ENCODE measurements around the gene HSBP1.
A peak's percentile ranks its signal among the peaks of the same experiment; 100 is the strongest.

HSBP1 gene

DNA sequence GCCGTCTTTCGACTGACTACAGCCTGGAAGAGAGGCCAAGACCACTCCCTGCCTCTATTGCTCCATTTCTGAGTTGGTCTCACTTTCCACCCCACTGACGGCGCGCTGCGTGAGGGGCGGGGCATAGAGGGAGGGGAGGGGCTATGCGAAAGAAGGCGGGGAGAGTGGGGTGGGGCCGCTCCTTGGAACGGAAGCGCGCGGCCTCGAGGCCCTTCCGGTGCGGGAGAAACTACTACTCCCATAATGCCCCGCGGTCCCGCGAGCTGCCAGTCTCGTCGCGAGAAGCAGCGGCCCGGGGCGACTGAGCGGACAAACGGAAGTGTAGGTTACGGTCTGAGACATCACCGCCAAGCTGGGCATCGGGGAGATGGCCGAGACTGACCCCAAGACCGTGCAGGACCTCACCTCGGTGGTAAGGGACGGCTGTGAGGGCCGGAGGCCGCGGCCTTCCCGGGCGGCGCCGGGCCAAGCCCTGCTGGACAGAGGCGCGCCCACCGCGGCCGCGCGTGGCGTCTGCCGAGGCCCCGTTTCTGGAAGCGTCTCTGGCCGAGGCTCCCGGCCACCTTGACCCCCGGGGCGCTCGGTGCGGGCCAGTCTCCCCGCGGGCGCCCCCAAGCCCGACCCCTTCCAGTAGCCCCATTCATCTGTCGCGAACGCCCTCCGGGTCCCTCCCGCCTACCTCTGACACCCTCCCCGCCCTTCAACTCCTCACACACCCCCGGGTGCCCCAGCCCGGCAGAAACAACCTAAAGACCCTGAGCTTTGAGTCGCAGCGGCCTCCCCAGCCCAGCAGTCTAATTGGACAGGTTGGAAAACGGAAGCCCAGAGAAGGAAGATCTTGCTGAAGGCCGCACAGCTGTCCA is at the start of gene HSBP1:
Gene HSBP1 (plus strand): TSS at position 269 of the 863 bp plus-strand sequence. CDS start 99 bp downstream, at position 368.
- peak; percentile 85 to 89 for DNase-seq (ENCODE audit: low read depth in 2 of 2)

DNA sequence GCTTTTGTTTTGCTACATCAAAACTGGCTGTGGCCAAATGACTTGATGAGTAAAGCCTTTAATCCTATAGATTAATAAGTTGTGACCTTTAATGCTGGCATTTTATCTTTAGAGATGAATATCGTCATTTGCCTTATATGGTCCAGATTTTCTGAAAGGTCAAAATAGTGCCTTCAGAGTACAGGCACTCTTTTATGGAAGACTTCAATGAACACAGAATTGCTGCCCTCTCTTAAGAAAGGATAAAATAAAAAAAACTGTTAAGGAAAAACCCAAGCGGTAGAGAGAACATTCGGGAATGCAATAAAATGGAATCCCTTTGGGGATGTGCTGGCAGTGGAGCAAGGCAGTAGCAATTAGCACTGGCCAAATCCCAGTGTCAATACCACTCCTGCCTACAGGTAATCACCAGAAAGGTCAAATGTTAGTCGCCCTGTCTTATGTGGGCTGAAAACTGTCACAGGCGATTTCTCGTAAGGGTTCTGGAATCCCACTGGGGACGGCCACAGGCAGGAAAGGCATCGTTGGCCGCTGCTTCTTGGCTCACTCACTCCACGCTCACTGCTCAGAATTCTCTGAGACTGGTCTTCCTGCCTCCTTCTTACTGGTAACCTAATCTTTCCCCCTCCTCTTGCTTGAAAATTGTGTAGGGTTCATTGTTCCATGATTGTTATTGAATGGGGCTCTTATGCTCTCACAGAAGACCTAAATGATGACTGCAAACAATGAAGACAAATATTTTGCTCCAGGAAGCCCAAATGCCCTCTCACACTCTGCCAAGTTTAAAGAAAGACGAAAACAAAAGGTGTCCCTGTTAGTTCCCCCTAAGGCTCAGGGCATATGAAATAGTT is 45.4 kb upstream of the HSBP1 start:
- no peak for DNase-seq (ENCODE audit: low read depth in 2 of 2)

DNA sequence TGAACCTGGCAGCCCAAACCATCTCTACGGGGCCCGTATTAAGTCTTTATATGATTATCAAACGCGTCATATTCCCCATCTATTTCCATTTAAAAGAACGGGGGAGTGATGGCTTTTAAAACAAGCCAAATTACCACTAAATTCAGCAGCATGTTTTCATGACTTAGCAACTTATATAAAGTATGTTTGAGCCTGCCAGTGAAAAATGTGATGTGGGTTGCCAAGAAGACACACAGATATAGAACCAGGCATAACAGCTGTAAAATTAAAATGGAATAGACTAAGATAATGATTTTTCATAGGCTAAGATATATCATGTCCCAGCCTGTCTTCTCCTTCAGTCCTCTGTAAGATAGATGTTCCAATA is 44.8 kb upstream of the HSBP1 start:
- no peak for DNase-seq (ENCODE audit: low read depth in 2 of 2)

DNA sequence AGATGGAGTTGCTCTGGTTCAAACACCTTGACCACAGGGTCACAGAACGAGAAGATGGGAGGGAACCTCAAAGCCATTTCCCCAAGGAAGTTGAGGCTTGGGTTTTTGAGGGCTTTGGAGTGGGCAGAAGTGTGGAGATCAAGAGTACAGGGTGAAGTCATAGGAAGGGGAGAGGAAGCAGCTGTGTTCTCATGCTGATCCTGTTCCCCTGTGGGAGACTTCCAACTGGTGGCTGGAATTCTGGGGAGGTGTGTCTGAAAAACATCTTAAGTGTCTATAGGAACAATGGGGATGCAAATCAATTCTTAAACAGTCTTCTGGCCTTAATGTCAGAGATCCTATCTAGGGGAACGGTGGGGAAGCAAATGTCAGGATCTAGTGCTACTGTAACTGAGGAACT is 38.8 kb upstream of the HSBP1 start:
- no peak for DNase-seq (ENCODE audit: low read depth in 2 of 2)

DNA sequence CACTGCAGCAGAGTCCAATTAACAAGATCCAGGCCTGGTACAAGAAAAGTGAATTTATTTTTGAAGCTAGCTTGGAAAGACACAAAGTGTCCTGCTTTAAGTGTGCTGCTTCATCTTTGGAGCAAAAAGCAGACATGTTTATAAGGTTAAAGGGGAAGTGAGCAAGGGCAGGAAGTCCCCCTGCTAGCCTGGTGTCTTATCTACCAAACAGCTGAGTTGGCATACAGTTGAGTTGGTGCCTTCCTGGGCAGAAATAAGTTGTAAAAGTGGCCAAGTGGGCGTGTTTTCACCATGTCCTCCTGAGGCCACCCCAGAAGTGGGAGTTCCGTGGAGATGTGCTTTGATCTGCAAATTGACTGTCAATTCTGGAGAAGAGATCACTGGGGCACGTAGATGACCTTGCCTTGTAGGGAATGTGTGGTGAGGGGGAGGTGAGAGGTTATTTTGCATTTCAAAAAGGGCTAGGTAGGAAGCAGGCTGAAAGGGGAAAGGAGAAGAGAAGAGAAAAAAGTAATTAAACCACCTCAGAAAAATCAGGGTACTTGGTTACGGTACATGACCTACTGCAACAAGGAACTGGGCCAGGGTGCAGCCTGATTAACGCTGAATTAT is 38.3 kb upstream of the HSBP1 start:
- DNase-seq (ENCODE audit: low read depth in 2 of 2), result no peak

DNA sequence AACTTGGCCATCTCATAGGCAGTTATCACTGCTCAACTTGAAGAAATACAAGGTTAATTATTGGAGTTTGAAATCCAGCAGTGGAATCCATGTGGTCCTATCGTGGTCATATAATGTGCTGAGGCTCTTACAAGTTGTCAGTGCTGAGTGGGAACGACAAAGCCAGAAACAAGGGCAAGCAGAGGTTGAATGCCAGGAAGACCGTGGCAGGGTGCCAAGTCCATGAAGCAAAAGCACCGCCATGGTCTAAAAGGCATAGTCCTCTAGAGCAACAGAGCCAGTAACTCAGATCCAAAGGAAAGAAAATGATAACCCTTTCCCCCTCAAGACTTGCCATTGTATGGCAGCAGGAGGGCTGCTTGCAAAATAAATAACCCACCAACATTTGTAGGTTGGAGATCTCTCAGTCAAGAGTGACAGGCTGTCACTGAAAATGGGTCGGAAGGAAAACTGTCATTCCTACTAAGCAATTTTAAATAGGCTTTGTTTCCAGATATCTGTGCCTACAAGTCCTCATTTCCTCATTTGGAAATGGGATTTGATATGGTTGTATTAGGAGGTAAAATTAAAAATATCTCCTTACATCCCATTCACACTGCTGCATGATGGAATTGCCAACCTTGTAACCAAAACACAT is 36.4 kb upstream of the HSBP1 start:
- DNase-seq (ENCODE audit: low read depth in 2 of 2), result no peak

DNA sequence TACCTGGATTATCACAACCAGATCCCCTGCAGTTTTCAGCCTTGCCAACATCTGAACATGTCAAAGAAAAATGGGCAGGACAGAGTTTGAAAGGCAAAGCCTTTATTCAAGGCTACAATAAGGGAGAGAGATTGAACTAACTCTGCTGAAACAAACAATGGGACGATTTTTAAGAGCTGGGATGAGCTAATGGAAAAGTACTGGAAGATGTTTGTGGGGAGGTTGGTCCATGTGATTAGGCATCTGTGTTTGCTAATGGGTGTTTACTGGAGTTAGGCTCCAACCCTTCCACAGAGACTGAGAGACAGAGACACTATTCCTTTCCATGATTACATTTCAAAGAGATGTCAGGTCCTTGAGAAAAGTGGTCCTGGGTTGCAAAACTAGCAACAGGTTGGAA is 35.0 kb upstream of the HSBP1 start:
- DNase-seq (ENCODE audit: low read depth in 2 of 2), result no peak

DNA sequence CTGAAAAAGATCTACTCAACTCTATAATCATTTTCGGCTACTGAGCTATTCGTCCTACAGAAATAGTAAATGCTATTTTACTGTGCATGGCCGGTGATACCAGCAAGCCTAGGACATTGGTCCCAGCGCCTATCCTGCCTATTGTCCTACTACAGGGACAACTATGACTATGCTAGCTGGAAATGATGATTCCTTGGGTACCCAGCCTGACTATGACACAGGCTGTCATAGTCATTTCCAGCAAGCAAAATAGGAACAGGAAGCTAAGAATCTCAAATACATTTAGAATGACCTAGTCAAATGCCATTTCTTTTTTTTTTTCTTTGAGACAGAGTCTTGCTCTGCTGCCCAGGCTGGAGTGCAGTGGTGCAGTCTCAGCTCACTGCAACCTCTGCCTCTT is 33.7 kb upstream of the HSBP1 start:
- no peak for DNase-seq (ENCODE audit: low read depth in 2 of 2)

DNA sequence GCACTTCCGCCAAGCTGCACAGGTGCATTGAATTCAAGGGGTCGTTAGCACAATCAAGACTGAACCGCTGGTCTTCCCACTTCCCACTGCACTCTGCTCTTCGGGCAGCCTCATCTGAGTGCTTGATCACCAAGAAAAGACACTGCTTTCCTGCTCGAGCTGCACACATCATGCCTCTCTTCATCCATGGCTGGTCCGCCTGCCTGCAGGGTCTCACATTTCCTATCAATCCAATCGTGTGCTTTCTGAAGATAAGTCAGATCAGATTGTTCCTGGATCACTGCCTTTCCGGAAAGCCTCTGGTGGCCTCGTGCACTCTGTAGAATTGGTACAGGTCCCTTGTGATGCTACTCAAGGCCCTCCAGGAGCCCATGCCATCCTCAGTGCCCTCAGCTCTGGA is 30.8 kb upstream of the HSBP1 start:
- no peak for DNase-seq (ENCODE audit: low read depth in 2 of 2)

DNA sequence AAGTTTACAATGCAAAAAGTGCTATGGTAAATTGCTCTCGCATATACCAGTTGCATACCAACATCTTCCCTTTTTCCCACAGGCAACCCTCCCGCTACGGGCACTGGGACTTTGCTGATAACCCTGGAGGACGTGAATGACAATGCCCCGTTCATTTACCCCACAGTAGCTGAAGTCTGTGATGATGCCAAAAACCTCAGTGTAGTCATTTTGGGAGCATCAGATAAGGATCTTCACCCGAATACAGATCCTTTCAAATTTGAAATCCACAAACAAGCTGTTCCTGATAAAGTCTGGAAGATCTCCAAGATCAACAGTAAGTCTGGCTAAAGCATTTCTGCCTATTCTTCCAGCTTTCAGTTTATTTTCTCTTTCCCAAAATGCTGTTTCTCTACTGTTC is 27.9 kb upstream of the HSBP1 start:
- no peak for DNase-seq (ENCODE audit: low read depth in 2 of 2)

DNA sequence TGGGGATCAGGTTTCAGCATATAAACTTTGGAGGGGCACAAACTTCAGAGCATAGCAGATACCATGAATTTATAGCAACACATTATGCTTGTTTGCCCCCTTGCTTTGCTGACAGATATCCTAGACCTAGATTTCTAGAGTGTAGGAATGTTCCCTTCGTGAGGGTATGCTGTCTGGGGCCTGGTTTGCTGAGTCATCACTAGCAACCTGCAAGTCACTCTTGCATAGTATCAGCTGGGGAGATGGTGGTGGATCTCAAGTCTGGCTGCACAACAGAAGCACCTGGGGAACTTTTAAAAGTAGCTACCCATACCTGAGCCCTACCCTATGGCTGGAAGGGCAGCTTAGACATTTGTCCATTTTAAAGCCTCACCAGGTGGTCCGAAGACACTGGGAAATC is 22.3 kb upstream of the HSBP1 start:
- no peak for DNase-seq (ENCODE audit: low read depth in 2 of 2)

DNA sequence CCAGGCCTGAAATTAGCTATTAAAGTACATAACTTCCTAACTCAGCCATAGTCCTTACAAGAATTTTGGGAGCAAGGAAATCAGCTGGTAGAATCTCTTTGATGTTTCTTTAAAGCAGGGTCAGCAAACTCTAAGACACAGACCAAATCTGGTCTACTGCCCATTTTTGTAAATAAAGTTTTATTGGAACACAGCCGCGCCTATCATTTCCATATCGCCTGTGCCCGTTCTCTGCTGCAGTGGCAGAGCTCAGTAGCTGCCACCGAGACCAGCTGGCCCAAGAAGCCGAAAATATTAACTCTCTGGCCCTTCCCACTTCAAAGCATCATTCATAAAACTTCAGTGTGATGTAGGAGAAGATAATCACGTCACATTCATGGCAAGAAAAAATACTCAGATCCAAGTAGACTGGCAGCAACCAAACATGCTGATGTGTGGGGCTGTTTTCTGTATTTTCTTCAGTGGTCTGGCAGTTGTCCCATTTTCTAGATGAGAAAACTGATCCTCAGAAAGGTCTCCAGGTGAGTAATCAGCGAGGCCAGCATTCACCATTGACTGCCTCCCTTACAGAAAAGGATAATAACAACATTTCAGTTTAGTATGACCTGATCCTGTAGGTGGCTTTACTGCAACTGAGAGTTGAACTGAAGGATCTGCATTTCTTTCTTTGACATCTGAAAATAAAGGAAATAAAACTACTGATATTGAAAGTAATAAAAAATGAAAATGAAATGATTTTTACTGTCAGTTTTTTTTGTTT is 18.0 kb upstream of the HSBP1 start:
- no peak for DNase-seq (ENCODE audit: low read depth in 2 of 2)

DNA sequence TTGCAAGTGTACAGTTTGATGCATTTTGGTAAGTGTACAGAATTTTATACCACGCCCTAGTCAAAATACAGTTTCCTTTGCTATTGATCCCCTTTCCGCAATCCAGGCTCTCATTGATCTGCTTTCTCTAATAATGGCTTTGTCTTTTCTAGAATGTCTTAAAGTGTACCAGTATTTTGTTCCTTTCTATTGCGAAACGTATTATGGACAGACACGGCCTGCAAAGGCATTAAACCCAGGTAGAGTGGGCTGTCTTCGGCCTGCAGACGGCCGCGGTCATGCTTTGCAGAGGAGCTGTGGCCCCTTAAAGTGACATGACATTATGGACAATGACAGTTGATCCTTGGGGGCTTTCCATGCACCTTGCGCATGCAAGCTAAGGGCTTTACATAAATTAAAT is 15.9 kb upstream of the HSBP1 start:
- no peak for DNase-seq (ENCODE audit: low read depth in 2 of 2)

DNA sequence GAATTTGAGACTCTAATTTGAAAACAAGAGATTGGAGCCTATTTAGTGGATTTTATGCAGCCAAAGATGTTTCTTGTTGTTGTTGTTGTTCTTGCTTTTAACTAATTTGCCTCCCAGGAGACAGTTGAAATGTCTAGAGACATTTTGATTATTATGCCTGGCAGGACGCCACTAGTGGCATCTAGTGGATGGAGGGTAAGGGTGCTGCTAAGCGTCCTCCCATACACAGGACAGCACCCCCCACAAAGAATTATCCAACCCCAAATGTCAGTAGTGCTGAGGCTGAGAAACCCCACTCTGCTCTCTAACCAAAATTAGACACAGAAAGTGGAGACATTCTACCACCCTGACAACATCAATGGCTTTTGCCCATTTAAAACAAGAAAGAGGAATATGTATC is 15.4 kb upstream of the HSBP1 start:
- DNase-seq (ENCODE audit: low read depth in 2 of 2), result no peak

DNA sequence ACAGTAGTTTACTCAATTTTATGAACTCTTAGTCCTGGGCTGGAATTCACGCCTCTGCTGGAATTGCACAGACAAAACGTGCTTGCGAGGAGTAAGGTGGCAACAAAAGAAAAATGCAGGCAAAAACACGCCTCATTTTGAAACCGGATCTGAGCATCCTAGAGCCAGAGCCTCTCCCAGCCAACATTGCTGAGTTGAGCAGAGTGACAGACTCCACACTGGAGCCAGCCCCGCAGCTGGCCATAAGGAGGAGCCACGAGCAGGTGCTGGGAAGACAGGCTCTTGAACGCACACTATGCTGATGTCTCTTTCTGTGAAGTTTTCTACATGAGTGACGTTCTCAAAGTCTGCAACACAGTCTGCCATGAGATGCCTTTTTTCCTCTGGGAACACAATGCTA is 14.6 kb upstream of the HSBP1 start:
- no peak for DNase-seq (ENCODE audit: low read depth in 2 of 2)

DNA sequence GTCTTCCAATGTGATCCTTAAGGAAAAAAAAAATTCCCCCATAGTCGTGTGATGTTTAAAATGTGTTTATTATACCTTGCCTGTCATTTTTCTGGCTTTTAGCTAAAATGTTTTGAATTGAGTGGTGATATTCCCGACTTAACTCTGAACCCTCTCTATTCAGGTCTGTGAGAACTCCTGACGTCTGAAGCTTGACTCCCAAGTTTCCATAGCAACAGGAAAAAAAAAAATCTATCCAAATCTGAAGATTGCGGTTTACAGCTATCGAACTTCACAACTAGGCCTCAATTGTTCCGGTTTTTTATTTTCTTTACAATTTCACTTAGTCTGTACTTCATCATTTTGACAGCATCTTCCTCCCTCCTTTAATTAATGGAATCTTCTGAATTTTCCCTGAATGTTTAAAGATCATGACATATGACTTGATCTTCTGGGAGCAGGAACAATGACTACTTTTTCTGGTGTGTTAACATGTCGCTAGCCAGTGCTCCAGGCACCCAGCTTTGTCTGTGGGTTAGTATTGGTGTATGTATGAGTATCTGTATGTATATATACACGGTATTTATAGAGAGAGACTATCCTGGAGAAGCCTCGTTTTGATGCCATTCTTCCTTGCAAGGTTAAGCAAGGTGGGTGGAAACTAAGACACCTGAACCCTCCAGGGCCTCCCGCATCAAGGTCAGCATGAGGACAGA is 12.8 kb upstream of the HSBP1 start:
- no peak for DNase-seq (ENCODE audit: low read depth in 2 of 2)

DNA sequence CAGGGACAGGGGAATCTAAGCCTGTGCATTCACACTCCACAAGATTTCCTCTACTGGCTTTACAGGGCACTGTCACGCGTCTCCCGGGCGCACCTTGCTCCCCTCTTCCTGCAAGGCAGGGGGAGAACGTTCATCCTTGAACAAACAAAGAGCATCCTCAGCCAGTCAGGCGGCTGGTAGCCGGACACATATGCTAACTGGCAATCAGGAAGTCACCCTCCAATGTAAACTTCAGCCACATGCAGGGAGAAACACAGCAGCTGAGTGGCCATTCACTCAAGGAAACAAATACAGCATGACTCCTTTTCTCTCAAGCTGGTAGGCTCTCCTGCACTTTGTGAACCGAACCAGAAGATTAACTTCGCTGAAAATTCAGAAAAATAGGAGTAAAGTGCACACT is 10.8 kb upstream of the HSBP1 start:
- no peak for DNase-seq (ENCODE audit: low read depth in 2 of 2)

DNA sequence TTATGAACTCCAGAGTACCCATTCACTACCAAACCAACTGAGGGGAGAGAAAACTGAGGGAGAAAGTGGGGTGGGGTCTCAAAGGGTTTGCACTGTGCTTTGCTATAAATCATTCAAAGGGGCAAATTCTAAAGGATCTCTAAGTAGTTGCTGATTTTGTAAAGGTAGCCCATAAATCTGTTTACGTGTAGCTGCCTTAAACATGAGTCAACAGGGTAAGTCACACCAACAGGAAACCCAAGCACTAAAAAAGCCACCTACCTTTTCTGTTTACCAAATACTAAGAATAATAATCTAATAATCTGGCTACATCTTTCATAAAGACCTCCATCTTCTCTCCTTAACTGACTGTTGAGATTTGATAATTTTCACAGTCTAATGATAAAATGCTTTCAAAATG is 8.4 kb upstream of the HSBP1 start:
- DNase-seq (ENCODE audit: low read depth in 2 of 2), result no peak

DNA sequence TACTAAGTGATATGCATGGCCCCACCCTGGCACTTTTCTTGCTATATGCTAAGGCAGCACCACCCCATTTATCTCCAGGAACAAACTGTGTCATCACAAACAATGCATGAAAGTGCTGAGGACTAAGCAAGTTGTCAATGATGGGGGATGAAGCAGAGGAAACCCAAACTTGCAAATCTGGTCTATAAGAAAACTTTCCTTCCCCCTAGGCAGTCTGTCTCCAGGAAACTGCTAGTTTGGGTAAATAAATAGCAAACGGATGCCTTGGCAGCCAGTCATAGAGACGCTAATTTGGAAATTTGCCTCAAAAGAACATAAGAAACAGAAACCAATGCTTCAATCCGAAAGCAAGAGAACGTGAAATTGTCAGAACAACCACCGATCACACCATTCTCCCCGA is 5.6 kb upstream of the HSBP1 start:
- no peak for DNase-seq (ENCODE audit: low read depth in 2 of 2)

DNA sequence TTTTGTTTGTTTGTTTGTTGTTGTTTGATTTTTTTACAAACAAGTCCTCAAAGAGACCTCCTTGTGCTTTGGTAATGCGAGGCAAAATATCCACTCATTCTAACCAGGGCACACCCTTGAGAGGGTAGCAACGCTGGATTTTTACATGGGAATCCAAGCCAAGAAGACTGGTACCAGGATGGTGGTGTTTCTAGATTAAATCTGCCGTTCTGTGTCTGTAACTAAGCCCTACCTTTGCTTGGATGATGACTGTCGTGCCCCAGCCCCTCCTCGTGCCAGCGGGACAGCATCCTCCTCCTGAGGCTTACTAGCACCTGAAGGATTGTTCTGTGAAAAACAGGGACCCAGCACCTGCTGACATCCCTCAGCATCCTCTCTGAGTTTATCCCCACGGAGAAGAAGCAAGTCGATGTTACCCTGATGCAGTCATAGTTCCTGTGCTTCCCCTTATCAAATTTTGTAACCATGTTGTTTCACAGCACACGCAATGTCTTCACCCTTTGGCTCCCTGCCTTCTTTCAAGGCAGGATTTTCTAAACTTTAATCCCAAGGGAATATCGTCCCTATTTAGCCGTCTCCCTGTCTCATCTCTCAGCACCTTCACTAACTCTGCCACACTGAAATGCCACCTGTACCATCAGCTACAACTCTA is 5.1 kb upstream of the HSBP1 start:
- no peak for DNase-seq (ENCODE audit: low read depth in 2 of 2)

Measured in activated CD8-positive, alpha-beta memory T cell treated with anti-CD3 and anti-CD28 coated beads for 4 hours (primary cell).